Right forelimb (tissue), 1 donor: ENCODE data around the gene PDE4D.

ENCODE experiments used
- DNase-seq: peaks from one replicate; pipeline ENCODE4 v3.0.0-alpha.2; 2018

The PDE4D gene

GRCh38 chr5:59351076-59351794, 542.3 kb downstream of the PDE4D start:
- DNase-seq = no peak

GRCh38 chr5:59348189-59348588, 545.3 kb downstream of the PDE4D start:
- DNase-seq = no peak

DNA sequence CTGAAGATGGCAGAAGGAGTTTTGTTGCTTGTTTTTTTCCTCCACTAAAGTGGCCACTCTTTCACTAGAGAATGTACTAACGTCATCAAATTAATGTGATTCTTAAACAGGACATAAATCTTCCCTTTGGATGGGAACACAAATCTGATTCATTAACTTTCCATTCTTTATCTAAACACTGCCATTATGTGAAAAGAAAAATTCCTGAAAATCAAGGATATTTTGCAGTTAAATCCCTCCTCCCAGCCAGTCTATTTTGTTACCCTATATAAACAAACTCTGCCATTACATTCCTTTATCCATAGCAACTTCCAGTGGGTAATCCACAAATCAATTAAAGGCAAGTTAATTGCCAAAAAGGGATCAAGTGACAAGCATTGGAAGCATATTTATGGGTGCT, 546.5 kb downstream of the PDE4D start:
- DNase-seq = no peak

- DNase-seq = no peak
These were observed 547.0 kb downstream of the PDE4D start for GRCh38 chr5:59346514-59346913.

DNA sequence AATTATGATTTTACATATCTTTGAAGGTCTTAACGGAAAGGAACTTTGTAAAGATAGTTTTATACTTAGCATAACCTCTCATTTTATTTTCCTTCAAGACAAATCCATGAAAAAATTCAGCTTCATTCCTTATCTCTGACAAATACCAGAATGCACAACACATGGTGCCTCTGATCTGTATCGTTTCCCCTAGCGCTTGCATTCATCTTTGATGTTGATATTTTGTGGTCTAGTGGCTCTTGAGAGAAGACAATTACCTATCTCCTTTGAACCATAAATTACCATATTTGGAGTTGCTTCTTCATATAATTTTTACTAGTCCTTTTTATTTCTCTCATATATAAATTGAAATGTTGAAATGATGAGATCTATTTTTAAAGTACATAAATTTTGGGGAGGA, 551.3 kb downstream of the PDE4D start:
- no peak for DNase-seq

DNA sequence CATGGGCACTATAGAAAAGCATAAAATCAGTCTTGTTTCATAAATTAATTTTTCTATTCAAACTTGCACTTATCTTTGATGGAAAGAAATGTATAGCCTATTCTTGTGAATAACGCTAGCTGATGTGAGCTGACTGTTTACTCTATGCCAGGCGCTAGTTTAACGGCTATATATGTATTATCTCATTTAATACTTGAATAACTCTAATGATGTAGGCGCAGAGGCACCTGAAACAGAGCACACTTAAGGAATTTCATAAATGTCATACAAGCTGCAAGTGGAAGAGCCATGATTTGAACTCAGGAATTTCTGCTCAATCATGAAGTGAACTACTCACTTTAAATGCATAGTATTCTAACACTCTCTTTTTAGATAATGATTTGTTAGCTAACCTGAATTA, 551.8 kb downstream of the PDE4D start:
- DNase-seq = no peak

GRCh38 chr5:59341155-59341554, 552.4 kb downstream of the PDE4D start:
- no peak for DNase-seq

DNA sequence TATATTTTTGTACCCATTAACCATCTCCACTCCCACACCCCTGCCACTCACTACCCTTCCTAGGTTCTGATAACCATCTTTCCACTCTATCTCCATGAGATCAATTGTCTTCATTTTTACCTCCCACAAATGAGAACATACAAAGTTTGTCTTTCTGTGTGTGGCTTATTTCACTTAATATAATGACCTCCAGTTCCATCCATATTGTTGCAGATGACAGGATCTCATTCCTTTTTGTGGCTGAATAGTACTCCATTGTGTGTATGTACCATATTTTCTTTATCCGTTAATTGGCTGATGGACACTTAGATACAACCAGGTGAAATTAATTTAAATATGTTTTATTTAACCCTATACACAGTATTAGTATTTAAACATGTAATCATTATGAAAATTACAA, 552.9 kb downstream of the PDE4D start:
- no peak for DNase-seq

- no peak for DNase-seq
These were observed 556.3 kb downstream of the PDE4D start for GRCh38 chr5:59337240-59337639.

- DNase-seq = no peak
These were observed 558.0 kb downstream of the PDE4D start for GRCh38 chr5:59335544-59335943.

DNA sequence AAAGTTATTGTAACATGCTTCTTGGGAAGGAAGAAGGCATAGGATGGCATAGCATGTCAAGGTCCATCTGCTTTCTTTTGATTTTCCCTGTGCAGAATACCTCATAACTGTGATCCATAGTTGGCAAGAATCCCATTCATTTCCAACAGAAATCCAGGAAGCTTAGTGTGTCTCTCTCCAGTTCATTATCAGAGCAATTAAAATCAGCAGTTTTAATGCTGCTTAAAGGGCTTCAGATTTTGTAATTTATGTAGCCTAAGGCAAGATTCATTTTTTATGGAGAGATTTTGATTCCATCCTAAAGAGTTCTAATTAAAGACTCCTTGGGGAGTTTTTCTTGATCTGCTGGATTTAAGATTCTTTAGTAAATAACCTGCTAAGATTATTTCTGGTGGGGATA, 560.1 kb downstream of the PDE4D start:
- DNase-seq = no peak

GRCh38 chr5:59332236-59332973, 561.1 kb downstream of the PDE4D start:
- no peak for DNase-seq

DNA sequence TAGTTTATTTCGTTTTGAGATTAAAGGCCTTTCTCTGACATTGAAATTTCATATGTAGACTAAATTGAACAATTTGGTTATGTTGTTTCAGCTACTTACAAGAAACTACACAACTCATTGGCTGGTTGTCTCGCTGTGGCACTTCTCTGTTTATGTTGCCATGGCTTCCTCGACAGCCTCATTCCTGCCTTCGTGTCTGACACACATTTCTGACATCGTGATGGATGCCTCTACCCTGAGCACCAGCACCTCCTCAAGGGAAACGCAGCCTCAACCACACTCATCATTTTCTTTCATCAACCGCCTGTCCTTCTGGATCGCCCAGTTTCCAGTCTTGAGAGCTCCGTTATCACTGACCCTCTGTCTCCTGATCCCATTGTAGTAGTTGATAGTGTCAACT, 562.8 kb downstream of the PDE4D start:
- DNase-seq = no peak

DNA sequence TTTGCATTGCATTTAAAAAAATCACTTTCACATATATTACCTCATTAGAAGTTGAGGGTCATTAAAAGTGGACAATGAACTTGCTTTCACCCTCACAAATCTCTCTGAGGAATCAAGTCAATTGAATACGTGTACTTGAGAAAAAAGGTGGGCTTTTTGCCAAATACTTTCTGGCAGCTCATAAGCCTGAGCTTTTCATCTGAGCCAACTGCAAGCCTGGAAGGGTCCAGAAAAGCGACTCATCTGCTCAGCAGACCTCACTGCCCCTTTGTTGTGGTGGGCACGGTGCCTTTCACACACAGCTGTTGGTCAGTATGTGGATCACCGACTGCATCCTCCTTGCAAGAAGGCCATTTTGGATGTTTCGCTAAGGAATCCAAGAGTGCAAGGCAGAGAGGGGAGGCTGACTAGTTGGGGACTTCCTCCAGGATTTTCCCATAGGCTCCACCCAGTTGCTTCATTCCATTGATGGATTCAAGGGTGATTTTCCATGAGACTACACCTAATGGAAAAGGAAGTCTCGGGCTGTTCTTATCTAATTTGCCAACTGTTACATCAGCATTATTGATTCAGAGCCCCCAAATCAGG, 564.7 kb downstream of the PDE4D start:
- DNase-seq = peak; percentile 62

DNA sequence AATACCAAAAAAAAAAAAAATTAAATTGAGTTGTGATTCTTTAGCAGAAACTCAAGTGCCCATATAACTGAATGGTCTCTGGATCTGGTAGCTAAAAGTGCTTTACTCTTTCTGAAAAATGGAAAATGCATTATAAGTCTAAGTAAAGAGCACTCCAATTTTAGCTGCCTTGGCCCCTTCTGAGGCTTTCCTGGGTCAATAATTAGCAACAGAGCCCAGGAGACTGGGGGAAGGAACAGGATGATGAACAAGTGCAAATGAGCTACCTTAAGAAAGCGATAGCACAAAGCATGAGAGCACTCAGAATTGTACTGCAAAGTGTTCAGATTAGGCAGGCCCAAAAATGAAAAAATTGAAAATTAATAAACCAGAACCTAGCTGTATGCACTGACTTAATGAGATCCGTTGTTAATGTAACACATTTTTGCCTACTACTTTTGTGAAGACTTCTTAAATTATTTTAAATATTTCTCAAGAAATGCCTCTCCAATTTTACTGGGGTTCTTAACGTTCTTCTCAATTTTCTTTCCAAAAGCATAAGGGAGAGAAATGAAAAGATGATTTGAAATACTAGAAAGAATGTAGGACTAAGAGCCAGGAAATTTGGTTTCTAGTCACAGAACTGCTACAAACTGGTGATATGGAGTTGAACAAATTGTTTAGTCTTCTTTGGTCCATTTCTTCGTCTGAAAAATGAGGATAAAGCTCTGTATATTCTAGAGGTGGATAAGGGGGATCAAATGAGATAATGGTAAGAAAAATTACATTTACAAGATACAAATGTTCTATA, 566.1 kb downstream of the PDE4D start:
- no peak for DNase-seq

- no peak for DNase-seq
These were observed 566.9 kb downstream of the PDE4D start for GRCh38 chr5:59326596-59326995.

DNA sequence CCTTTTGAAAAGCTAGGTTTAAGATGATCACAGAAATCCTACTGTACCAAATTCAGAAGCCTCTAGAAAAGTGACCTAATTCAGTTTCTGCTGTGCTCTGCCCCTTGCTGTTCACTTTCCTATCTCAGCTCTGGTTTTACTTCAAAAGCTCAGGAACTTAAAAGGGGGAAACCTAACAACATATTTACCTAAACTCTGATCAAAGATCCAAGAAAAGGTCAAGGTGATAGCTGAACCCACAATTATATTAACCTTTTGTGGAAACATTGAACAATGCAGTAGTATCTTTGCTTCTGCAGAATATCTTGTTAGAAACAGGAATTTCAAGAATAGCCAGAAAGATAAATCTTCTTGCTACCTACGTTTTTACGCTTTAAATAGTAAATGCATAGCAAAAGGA, 568.5 kb downstream of the PDE4D start:
- no peak for DNase-seq

DNA sequence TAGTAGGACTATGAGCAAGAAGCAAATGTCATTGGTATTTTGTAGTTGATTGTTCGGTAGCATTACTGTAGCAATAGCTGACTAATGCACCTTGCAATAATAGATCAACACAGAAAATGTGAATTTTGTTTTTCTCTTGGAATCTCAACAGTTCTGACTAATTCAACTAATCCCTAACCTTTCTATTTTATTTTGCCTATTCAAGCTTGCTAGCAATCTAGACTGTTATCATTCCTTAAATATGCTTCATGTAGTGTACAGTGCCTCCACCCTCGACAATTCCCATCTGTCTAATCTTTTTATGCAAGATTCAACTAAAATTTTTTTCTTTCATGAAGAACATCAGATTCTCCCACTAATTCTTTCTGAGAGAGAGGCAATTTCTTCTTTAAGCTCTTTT, 570.6 kb downstream of the PDE4D start:
- DNase-seq = no peak

- DNase-seq = no peak
These were observed 571.5 kb downstream of the PDE4D start for GRCh38 chr5:59322058-59322457.

GRCh38 chr5:59321642-59322041, 571.9 kb downstream of the PDE4D start:
- DNase-seq = no peak

GRCh38 chr5:59320420-59320819, 573.1 kb downstream of the PDE4D start:
- no peak for DNase-seq

DNA sequence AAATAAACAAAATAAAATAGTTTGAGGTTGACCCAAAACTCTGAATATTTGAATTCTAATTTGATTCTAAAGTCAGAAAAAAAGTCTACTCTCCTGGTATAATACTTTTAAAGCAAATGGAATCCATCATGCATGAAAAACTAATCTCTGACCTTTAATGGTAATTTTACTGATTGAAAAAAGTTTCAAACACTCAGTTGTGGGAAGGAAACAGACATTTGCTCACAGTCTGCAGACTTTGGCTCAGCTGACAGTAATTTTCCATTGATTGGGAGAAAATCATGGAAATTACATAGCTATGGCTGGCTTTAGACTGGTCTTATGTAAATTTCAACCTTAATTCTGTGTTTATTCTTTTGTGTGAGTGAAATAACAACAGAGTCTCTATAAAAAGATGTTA, 574.3 kb downstream of the PDE4D start:
- DNase-seq = no peak

GRCh38 chr5:59317774-59318205, 575.7 kb downstream of the PDE4D start:
- no peak for DNase-seq
